Sigmoid colon (tissue), 7 donors: Measurements from ENCODE around the gene ARID3C. TPM values are rescaled to one million over a fixed set of nuclear protein-coding genes. Genes with fewer than 3 reads are reported as not detected.
A peak's percentile ranks its signal among the peaks of the same experiment; 100 is the strongest.

ENCODE experiments used
- DNase-seq: peaks from one replicate; pipeline ENCODE4 v3.0.0-alpha.2; 2019
- H3K27ac ChIP-seq, 4 donors: fragments of 200-600 bp; sonication (generic); one replicate each; pipeline ENCODE4 v1.5.1; 2016 to 2019; ENCODE audit warnings: mild to moderate bottlenecking in 1 of 4
- H3K27me3 ChIP-seq, 3 donors: fragments of 200-600 bp; sonication (generic); one replicate each; pipeline ENCODE4 v1.5.1; 2019; ENCODE audit warnings: mild to moderate bottlenecking in 1 of 3
- H3K36me3 ChIP-seq, 4 donors: fragments of 200-600 bp; sonication (generic); one replicate each; pipeline ENCODE4 v1.5.1; 2016 to 2019
- H3K4me1 ChIP-seq, 4 donors: fragments of 200-600 bp; sonication (generic); one replicate each; pipeline ENCODE4 v1.5.1; 2017 to 2019
- H3K4me3 ChIP-seq, 4 donors: fragments of 200-600 bp; sonication (generic); one replicate each; pipeline ENCODE4 v1.5.1; 2017 to 2019; ENCODE audit warnings: mild to moderate bottlenecking in 2 of 4, moderate library complexity in 1 of 4
- H3K9me3 ChIP-seq, 4 donors: fragments of 200-600 bp in 3 of 4; sonication (generic) in 3 of 4; one replicate each; pipeline versions ENCODE4 v1.5.1 to v1.6.1; 2013 to 2019
- CTCF ChIP-seq, 4 experiments: fragments of 450-650 bp in 3 of 4; fragments of 200-600 bp in 1 of 4; IDR thresholded peaks; one replicate each; pipeline ENCODE4 v1.5.1; 2016 to 2019; ENCODE audit warnings: antibody characterized with exemption in 4 of 4, mild to moderate bottlenecking in 3 of 4, moderate library complexity in 2 of 4
- EP300 ChIP-seq, 4 donors: sonication (generic); formaldehyde crosslinking; IDR thresholded peaks; one replicate each; pipeline ENCODE4 v1.6.1; 2017; ENCODE audit warnings: antibody characterized with exemption in 4 of 4
- POLR2A ChIP-seq, 2 donors: fragments of 450-650 bp; IDR thresholded peaks; one replicate each; pipeline ENCODE4 v1.6.1; 2016; ENCODE audit warnings: antibody characterized with exemption in 2 of 2, mild to moderate bottlenecking in 2 of 2, moderate library complexity in 2 of 2
- POLR2AphosphoS5 ChIP-seq, 4 donors: sonication (generic); formaldehyde crosslinking; IDR thresholded peaks; one replicate each; pipeline ENCODE4 v1.6.1; 2017; ENCODE audit warnings: antibody characterized with exemption in 4 of 4
- WGBS, 2 donors: extraction: QIAGEN DNeasy Blood & Tissue Kit; methylation state at CpG; one replicate each; pipeline ENCODE4 v1.1.7; 2013; 5-methylcytosine and 5-hydroxymethylcytosine counted together
- intact Hi-C: fragments of 100-400 bp; cut with DNase I; formaldehyde crosslinking; loops from one replicate; pipeline ENCODE4 v1.15.1; 2023
- polyA plus RNA-seq, 3 donors: library from polyadenylated mRNA; stranded (reverse); fragments of 200-250 nt; gene quantifications; one replicate each; pipeline ENCODE4 v1.2.3, GENCODE V29; 2013
- total RNA-seq, 4 donors: library from RNA; depleted of rRNA; stranded (reverse); fragments of >200 nt; gene quantifications; one replicate each; pipeline ENCODE4 v1.1.0, GENCODE V29; 2016
- donor health status: healthy with polysubstance abuse.
- donor health status: Bipolar disorder and iron deficiency.
- donor health status: healthy.

The ARID3C gene
- total and polyA plus RNA-seq, 7 donors, result 0.06 TPM; not detected in 6

DNA sequence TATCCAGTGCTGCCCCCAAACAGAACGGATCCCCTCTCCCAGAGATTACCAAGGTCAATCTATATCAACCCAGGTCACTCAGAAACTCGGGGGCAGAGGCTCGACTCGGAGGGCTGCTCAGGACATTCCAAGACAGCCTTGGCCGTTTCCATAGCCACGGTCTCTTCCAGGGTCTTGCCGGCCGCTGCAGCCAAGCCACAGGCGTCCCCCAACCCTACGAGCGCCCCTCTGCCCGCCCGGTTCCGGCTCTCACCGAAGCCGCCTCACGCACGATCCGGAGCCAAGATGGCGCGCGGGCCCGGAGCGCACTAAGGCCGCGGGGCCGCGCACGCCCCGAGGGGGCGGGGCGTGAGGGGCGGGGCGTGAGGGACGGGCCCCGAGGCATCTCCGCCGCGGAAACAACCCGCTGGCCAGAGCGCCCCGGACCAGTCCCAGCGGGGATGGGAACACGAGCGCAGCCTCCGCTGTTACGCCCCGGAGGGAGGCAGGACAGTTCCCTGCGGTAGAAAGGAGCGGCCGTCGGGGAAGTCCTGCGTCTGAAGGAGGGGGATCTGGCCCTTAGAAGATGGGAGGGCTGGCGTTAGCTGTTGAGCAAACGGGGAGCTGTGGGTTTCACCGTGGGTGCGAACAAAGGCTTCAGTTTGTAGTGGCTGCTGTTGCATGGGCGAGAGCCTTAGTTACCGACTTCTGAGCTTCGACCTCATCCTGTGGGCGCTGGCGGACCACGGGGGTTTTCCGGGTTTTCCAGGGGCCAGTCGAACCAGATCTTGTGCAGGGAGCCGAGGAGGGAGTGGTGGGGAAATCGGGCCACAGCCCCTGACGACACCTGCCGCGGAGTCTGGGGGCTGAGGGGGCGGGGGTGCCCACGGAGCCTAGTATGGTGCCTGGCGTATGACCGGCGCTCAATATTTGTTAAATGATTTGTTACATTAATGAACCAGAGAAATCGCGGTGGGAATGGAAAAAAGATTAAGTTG is 16.8 kb downstream of the ARID3C start, which contains the start of gene RPP25L:
RPP25L (minus strand) TSS at position 287 of the 977 bp plus-strand sequence. CDS start 801 bp downstream, outside the sequence.
- TF ChIP-seq POLR2AphosphoS5 (IDR thresholded peaks at IDR 0.05), result peak; percentile 90 to 98 (median 94)
- TF ChIP-seq EP300 (IDR thresholded peaks at IDR 0.05), result no peak
- TF ChIP-seq POLR2A (IDR thresholded peaks at IDR 0.05), result peak; percentile 55 to 76
- DNase-seq, result peak; percentile 94
- H3K27me3 ChIP-seq, result no peaks in the 10 kb centered on the region
- intact Hi-C loops, result loop anchor here (1.0 to 2.0 kb wide), 4 partner anchors 22 to 154 kb away; partner anchors contain the start of genes DNAI1 and FAM219A
- H3K4me3 ChIP-seq, result peak within 1 kb of the TSS; percentile 61 to 70 (median 65)
- H3K4me1 ChIP-seq, result peaks cover 0 to 26% (median 21%) of the 10 kb centered on the region in 4 donors
- H3K9me3 ChIP-seq, result no peaks in the 10 kb centered on the region
- WGBS, 2 donors, result 0 to 1% methylated on average over 77 of the region's 77 CpGs
- peaks cover 13 to 37% (median 23%) of the 10 kb centered on the region in 4 donors for H3K36me3 ChIP-seq
- H3K27ac ChIP-seq, result peak within 1 kb of the TSS; percentile 78 to 84 (median 82)

DNA sequence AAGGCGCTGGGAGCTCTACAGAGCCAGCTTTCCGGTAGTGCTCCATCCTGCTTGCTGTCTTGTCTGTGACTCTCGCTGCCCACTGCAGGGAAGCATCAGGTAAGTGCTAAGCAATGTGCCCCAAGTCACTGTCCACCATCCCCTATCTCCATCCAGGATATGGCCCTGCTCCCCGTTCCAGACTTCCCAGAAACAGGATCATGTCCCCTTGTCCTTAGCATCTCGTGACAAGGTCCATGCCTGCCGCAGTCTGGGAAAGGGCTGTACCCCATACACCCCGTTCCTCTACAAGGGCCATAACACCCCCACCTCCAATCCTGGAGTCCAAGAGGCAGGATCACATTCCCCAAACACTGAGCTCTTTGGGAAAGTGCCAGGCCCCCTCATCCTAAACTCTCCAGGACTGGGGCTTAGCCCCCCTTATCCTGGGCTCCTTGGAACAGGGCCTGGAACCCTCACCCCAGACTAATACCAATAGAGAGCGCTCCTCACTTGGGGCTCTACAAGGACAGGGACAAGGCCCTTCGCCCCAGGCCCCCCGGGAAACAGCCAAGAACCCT is 17.5 kb downstream of the ARID3C start:
- Histone ChIP-seq H3K4me3 (peak overlapping the region; percentile 61 to 70 (median 65)), H3K27ac (peak overlapping the region; percentile 78 to 84 (median 82)), H3K9me3 (no peaks in the 10 kb centered on the region), H3K36me3 (peaks cover 5 to 29% (median 16%) of the 10 kb centered on the region in 4 donors), H3K4me1 (peaks cover 0 to 26% (median 21%) of the 10 kb centered on the region in 4 donors), H3K27me3 (no peaks in the 10 kb centered on the region)
- peak; percentile 73 for DNase-seq
- 38 to 64% methylated on average over 10 of the region's 10 CpGs for WGBS, 2 donors
- intact Hi-C loops, result no loop called here
- TF ChIP-seq EP300 (IDR thresholded peaks at IDR 0.05), result no peak
- TF ChIP-seq POLR2A (IDR thresholded peaks at IDR 0.05), result no peak
- TF ChIP-seq CTCF (IDR thresholded peaks at IDR 0.05), result no peak
- TF ChIP-seq POLR2AphosphoS5 (IDR thresholded peaks at IDR 0.05), result no peak

GRCh38 chr9:34610434-34611206 is 18.2 kb downstream of the ARID3C start:
- Histone ChIP-seq H3K4me3 (peak overlapping the region in 1 of 4 donors; percentile 65), H3K9me3 (no peaks in the 10 kb centered on the region), H3K4me1 (peaks cover 0 to 26% (median 21%) of the 10 kb centered on the region in 4 donors), H3K27me3 (no peaks in the 10 kb centered on the region), H3K27ac (peak overlapping the region in 1 of 4 donors; percentile 78), H3K36me3 (peaks cover 5 to 22% (median 13%) of the 10 kb centered on the region in 4 donors)
- WGBS, 2 donors, result 96 to 97% methylated on average over 20 of the region's 20 CpGs
- intact Hi-C loops, result no loop called here
- DNase-seq, result no peak
- TF ChIP-seq POLR2AphosphoS5 (IDR thresholded peaks at IDR 0.05), result no peak
- no peak for TF ChIP-seq EP300 (IDR thresholded peaks at IDR 0.05)
- TF ChIP-seq POLR2A (IDR thresholded peaks at IDR 0.05), result no peak
- TF ChIP-seq CTCF (IDR thresholded peaks at IDR 0.05), result no peak

DNA sequence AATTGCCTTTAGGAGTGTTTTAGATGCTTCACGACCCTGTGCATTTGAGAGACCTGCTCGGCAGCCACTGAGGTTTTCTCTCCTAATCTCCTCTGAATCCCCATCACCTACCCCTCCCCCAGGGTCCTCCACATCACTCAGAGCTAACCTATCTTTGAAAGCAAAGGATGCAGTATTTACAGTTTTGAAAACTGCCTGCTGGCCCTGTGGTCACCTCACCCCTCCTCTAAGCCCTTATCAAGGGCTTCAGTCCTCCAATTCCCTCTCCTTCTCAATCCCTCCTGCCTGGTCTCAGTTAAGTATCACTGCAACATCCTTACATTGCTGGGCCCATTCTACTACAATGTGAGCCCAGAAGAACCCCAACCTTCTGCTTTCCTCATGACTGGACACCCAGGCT is 21.5 kb downstream of the ARID3C start:
- no peaks in the 10 kb centered on the region for H3K36me3 ChIP-seq
- no peak overlapping the region for H3K27ac ChIP-seq
- no peak for DNase-seq
- peaks cover 0 to 17% (median 13%) of the 10 kb centered on the region in 4 donors for H3K4me1 ChIP-seq
- intact Hi-C loops, result no loop called here
- no peaks in the 10 kb centered on the region for H3K27me3 ChIP-seq
- no peaks in the 10 kb centered on the region for H3K9me3 ChIP-seq
- no peak overlapping the region for H3K4me3 ChIP-seq
- TF ChIP-seq CTCF (IDR thresholded peaks at IDR 0.05) (no peak), POLR2AphosphoS5 (IDR thresholded peaks at IDR 0.05) (no peak), EP300 (IDR thresholded peaks at IDR 0.05) (no peak), POLR2A (IDR thresholded peaks at IDR 0.05) (no peak)
- 35 to 69% methylated on average over 2 of the region's 2 CpGs for WGBS, 2 donors
